Trophoblast cell (in vitro differentiated cells and primary cell): ENCODE measurements around the gene CYP2C19.
"Not testable (repeated sequence)": the region's sequence is repeated elsewhere in the genome, so short reads cannot be mapped to it uniquely, and the experiment has no call there.

ENCODE experiments used
- DNase-seq, 2 donors: peaks; one replicate each; pipeline ENCODE4 v3.0.0-alpha.2; 2016
- H2AFZ ChIP-seq: 2 replicates; pipeline ENCODE4 v1.6.1; 2013; ENCODE audit warnings: low read length, moderate library complexity, mild to moderate bottlenecking; ENCODE audit not compliant: insufficient read depth, poor library complexity
- H2AK5ac ChIP-seq: 2 replicates; pipeline ENCODE4 v1.6.1; 2013; ENCODE audit warnings: mild to moderate bottlenecking, low read length
- H2BK120ac ChIP-seq: 2 replicates; pipeline ENCODE4 v1.6.1; 2013; ENCODE audit warnings: low read length, mild to moderate bottlenecking, moderate library complexity; ENCODE audit not compliant: insufficient read depth, poor library complexity
- H2BK12ac ChIP-seq: 2 replicates; pipeline ENCODE4 v1.6.1; 2013; ENCODE audit warnings: mild to moderate bottlenecking, low read length, moderate library complexity
- H2BK5ac ChIP-seq: 2 replicates; pipeline ENCODE4 v1.6.1; 2013; ENCODE audit warnings: low read length, low read depth, moderate library complexity, mild to moderate bottlenecking; ENCODE audit not compliant: poor library complexity
- H3K14ac ChIP-seq: 2 replicates; pipeline ENCODE4 v1.6.1; 2013; ENCODE audit warnings: mild to moderate bottlenecking, low read length
- H3K18ac ChIP-seq: 2 replicates; pipeline ENCODE4 v1.6.1; 2013; ENCODE audit warnings: mild to moderate bottlenecking, low read length
- H3K23ac ChIP-seq: 2 replicates; pipeline ENCODE4 v1.6.1; 2013; ENCODE audit warnings: low read length
- H3K27ac ChIP-seq: 2 replicates; pipeline ENCODE4 v1.5.1; 2013; ENCODE audit warnings: low read depth, mild to moderate bottlenecking, inconsistent platforms, low read length, moderate library complexity
- H3K27me3 ChIP-seq: 2 replicates; pipeline ENCODE4 v1.6.1; 2013; ENCODE audit warnings: inconsistent platforms, mild to moderate bottlenecking, low read length, moderate library complexity; ENCODE audit not compliant: insufficient read depth
- H3K36me3 ChIP-seq, 2 experiments: 1 replicate in 1 of 2; 2 replicates in 1 of 2; pipeline ENCODE4 v1.6.1; 2013; ENCODE audit warnings: low read length in 2 of 2, mild to moderate bottlenecking in 2 of 2, moderate library complexity in 1 of 2; ENCODE audit not compliant: insufficient read depth in 2 of 2, control insufficient read depth in 1 of 2
- H3K4ac ChIP-seq: 2 replicates; pipeline ENCODE4 v1.6.1; 2013; ENCODE audit warnings: low read depth, mild to moderate bottlenecking, low read length, moderate library complexity
- H3K4me1 ChIP-seq, 2 experiments: 1 replicate in 1 of 2; 2 replicates in 1 of 2; pipeline ENCODE4 v1.6.1; 2013; ENCODE audit warnings: low read length in 2 of 2, mild to moderate bottlenecking in 2 of 2, moderate library complexity in 1 of 2; ENCODE audit not compliant: insufficient read depth in 2 of 2, control insufficient read depth in 1 of 2
- H3K4me2 ChIP-seq: 2 replicates; pipeline ENCODE4 v1.6.1; 2013; ENCODE audit warnings: inconsistent platforms, mild to moderate bottlenecking, low read length, moderate library complexity
- H3K4me3 ChIP-seq: 2 replicates; pipeline ENCODE4 v1.5.1; 2013; ENCODE audit warnings: mild to moderate bottlenecking, low read depth, low read length, inconsistent platforms
- H3K79me1 ChIP-seq: one replicate; pipeline ENCODE4 v1.6.1; 2013; ENCODE audit warnings: low read length
- H3K79me2 ChIP-seq: 2 replicates; pipeline ENCODE4 v1.6.1; 2013; ENCODE audit warnings: low read length, mild to moderate bottlenecking; ENCODE audit not compliant: control insufficient read depth, insufficient read depth, poor library complexity
- H3K9ac ChIP-seq: 2 replicates; pipeline ENCODE4 v1.6.1; 2013; ENCODE audit warnings: mild to moderate bottlenecking, low read length
- H3K9me3 ChIP-seq: 2 replicates; pipeline ENCODE4 v1.6.1; 2013; ENCODE audit warnings: low read depth, mild to moderate bottlenecking, control low read depth, inconsistent platforms, low read length; ENCODE audit not compliant: insufficient read depth
- H4K12ac ChIP-seq: 2 replicates; pipeline ENCODE4 v1.6.1; 2013; ENCODE audit warnings: low read depth, mild to moderate bottlenecking, low read length, moderate library complexity
- H4K8ac ChIP-seq: 2 replicates; pipeline ENCODE4 v1.6.1; 2013; ENCODE audit warnings: low read depth, mild to moderate bottlenecking, low read length, moderate library complexity
- H4K91ac ChIP-seq: one replicate; pipeline ENCODE4 v1.6.1; 2013; ENCODE audit warnings: low read depth, mild to moderate bottlenecking, low read length, moderate library complexity
- WGBS: extraction: QIAGEN DNeasy Blood & Tissue Kit; methylation state at CpG from one replicate; pipeline ENCODE4 v1.1.7; 2013; ENCODE audit warnings: missing lambda C conversion rate; ENCODE audit not compliant: insufficient read length, insufficient coverage; ENCODE audit errors: extremely low coverage; 5-methylcytosine and 5-hydroxymethylcytosine counted together

Gene CYP2C19

DNA sequence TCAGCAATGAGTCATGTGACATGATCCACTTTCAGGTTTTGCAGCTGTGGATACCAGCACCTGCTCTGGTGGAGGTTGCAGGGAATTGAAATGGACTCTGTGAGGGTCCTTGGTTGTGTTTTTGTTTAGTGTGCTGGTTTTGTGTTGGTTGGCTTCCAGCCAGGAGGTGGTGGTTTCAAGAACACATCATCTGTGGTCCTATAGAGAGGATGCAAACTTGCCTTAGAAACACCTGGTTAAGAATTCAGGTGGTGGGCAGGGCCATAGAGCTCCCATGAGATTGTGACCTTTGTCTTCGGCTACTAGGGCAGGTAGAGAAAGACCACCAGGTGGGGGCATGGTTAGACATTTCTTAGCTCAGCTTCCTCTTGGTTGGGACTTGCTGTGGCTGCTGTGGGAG is 116.7 kb downstream of the CYP2C19 start:
- DNase-seq = no peak
- Histone ChIP-seq H3K9ac (no peak overlapping the region), H3K27me3 (no peaks in the 10 kb centered on the region), H4K12ac (no peak overlapping the region), H3K23ac (no peak overlapping the region), H3K36me3 (no peaks in the 10 kb centered on the region), H3K4ac (no peak overlapping the region), H4K91ac (no peak overlapping the region), H3K4me1 (no peaks in the 10 kb centered on the region), H3K4me3 (peak overlapping the region; percentile 21), H2AFZ (no peak overlapping the region), H2BK12ac (no peak overlapping the region), H3K79me1 (no peaks in the 10 kb centered on the region), H3K9me3 (peaks cover 3% of the 10 kb centered on the region), H3K27ac (no peak overlapping the region), H3K18ac (no peak overlapping the region), H3K14ac (no peak overlapping the region), H2BK120ac (no peak overlapping the region), H3K79me2 (no peaks in the 10 kb centered on the region), H3K4me2 (no peak overlapping the region), H4K8ac (no peak overlapping the region), H2BK5ac (no peak overlapping the region), H2AK5ac (no peak overlapping the region)
- WGBS = no CpG with 5 or more reads among the region's 1 CpG

- WGBS = no CpG with 5 or more reads among the region's 3 CpGs
Measured at GRCh38 chr10:94889123-94889522, 126.6 kb downstream of the CYP2C19 start.

GRCh38 chr10:94890264-94891022 is 128.0 kb downstream of the CYP2C19 start:
- Histone ChIP-seq H3K36me3 (no peaks in the 10 kb centered on the region), H4K91ac (no peak overlapping the region), H3K27me3 (no peaks in the 10 kb centered on the region), H2BK5ac (no peak overlapping the region), H2AK5ac (no peak overlapping the region), H3K23ac (no peak overlapping the region), H3K14ac (no peak overlapping the region), H3K27ac (no peak overlapping the region), H3K79me2 (no peaks in the 10 kb centered on the region), H3K9me3 (peaks cover 7% of the 10 kb centered on the region), H2BK120ac (no peak overlapping the region), H3K79me1 (no peaks in the 10 kb centered on the region), H3K18ac (no peak overlapping the region), H4K8ac (no peak overlapping the region), H4K12ac (no peak overlapping the region), H3K4ac (no peak overlapping the region), H2AFZ (no peak overlapping the region), H2BK12ac (no peak overlapping the region), H3K4me1 (no peaks in the 10 kb centered on the region), H3K4me2 (no peak overlapping the region), H3K9ac (no peak overlapping the region), H3K4me3 (no peak overlapping the region)
- no CpG with 5 or more reads among the region's 4 CpGs for WGBS
- no peak for DNase-seq

More at GRCh38 chr10:94889123-94889522, 126.6 kb downstream of the CYP2C19 start:
- Histone ChIP-seq H3K18ac (no peak overlapping the region), H2BK12ac (no peak overlapping the region), H3K27ac (no peak overlapping the region), H4K8ac (no peak overlapping the region), H2AFZ (no peak overlapping the region), H4K91ac (no peak overlapping the region), H3K4me1 (no peaks in the 10 kb centered on the region), H2BK120ac (no peak overlapping the region), H3K4me2 (no peak overlapping the region), H2BK5ac (no peak overlapping the region), H3K4me3 (no peak overlapping the region), H4K12ac (no peak overlapping the region), H3K36me3 (no peaks in the 10 kb centered on the region), H3K4ac (no peak overlapping the region), H3K23ac (no peak overlapping the region), H3K27me3 (no peaks in the 10 kb centered on the region), H3K9ac (no peak overlapping the region), H3K79me1 (no peaks in the 10 kb centered on the region), H3K9me3 (peaks cover 7% of the 10 kb centered on the region), H3K14ac (no peak overlapping the region), H3K79me2 (no peaks in the 10 kb centered on the region), H2AK5ac (no peak overlapping the region)
- DNase-seq = no peak

DNA sequence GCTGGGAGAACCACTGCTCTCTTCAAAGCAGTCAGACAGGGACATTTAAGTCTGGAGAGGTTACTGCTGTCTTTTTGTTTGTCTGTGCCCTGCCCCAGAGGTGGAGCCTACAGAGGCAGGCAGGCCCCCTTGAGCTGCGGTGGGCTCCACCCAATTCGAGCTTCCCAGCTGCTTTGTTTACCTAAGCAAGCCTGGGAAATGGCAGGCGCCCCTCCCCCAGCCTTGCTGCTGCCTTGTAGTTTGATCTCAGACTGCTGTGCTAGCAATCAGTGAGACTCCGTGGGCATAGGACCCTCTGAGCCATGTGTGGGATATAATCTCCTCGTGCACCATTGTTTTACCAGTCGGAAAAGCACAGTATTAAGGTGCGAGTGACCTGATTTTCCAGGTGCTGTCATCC is 135.9 kb downstream of the CYP2C19 start:
- not testable (repeated sequence) for H2BK5ac ChIP-seq, H3K4ac ChIP-seq, H3K79me2 ChIP-seq, H3K36me3 ChIP-seq, H3K79me1 ChIP-seq, H3K4me1 ChIP-seq, H2BK120ac ChIP-seq, H4K12ac ChIP-seq, H3K9ac ChIP-seq, H3K4me3 ChIP-seq, H3K9me3 ChIP-seq, DNase-seq, H2AK5ac ChIP-seq, H4K91ac ChIP-seq, H3K4me2 ChIP-seq, H2AFZ ChIP-seq, H2BK12ac ChIP-seq, H4K8ac ChIP-seq, H3K18ac ChIP-seq, H3K27ac ChIP-seq, H3K14ac ChIP-seq, H3K23ac ChIP-seq, H3K27me3 ChIP-seq
- no CpG with 5 or more reads among the region's 7 CpGs for WGBS
